ENCODE results near the gene HOXA7.

- TF ChIP-seq, protein P1, sequence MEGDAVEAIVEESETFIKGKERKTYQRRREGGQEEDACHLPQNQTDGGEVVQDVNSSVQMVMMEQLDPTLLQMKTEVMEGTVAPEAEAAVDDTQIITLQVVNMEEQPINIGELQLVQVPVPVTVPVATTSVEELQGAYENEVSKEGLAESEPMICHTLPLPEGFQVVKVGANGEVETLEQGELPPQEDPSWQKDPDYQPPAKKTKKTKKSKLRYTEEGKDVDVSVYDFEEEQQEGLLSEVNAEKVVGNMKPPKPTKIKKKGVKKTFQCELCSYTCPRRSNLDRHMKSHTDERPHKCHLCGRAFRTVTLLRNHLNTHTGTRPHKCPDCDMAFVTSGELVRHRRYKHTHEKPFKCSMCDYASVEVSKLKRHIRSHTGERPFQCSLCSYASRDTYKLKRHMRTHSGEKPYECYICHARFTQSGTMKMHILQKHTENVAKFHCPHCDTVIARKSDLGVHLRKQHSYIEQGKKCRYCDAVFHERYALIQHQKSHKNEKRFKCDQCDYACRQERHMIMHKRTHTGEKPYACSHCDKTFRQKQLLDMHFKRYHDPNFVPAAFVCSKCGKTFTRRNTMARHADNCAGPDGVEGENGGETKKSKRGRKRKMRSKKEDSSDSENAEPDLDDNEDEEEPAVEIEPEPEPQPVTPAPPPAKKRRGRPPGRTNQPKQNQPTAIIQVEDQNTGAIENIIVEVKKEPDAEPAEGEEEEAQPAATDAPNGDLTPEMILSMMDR (conservative IDR thresholded peaks at IDR 0.05; ENCODE audit: low read depth in 2 of 2), result no peak
- TF ChIP-seq REST (IDR thresholded peaks at IDR 0.05; ENCODE audit: unreplicated experiment), result no peak
- TF ChIP-seq EZH2 (IDR thresholded peaks at IDR 0.05; ENCODE audit: low read depth, unreplicated experiment), result peak; percentile 87
- TF ChIP-seq POLR2AphosphoS5 (IDR thresholded peaks at IDR 0.05; ENCODE audit: low read depth), result no peak
- no peak for TF ChIP-seq EZH2phosphoT487 (IDR thresholded peaks at IDR 0.05; ENCODE audit: unreplicated experiment)
- TF ChIP-seq CREB1 (CRISPR knock-in tag; IDR thresholded peaks at IDR 0.05; ENCODE audit: low read depth), result no peak
- TF ChIP-seq, protein P2, sequence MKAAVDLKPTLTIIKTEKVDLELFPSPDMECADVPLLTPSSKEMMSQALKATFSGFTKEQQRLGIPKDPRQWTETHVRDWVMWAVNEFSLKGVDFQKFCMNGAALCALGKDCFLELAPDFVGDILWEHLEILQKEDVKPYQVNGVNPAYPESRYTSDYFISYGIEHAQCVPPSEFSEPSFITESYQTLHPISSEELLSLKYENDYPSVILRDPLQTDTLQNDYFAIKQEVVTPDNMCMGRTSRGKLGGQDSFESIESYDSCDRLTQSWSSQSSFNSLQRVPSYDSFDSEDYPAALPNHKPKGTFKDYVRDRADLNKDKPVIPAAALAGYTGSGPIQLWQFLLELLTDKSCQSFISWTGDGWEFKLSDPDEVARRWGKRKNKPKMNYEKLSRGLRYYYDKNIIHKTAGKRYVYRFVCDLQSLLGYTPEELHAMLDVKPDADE (IDR thresholded peaks at IDR 0.05), result no peak
- no peak for TF ChIP-seq STAT1 (IDR thresholded peaks at IDR 0.05; ENCODE audit: unreplicated experiment)
Measured at GRCh38 chr7:27170426-27171324, 14.2 kb upstream of the HOXA7 start.

Measured in GM23338 (cell line).